GM21619 (cell line): Measurements from ENCODE around the gene SETD6.

ENCODE experiments used
- ATAC-seq: cut with Tn5 transposase; IDR thresholded peaks from one replicate; pipeline ENCODE4 v1.9.1; 2021; ENCODE audit not compliant: unreplicated experiment

The SETD6 gene

DNA sequence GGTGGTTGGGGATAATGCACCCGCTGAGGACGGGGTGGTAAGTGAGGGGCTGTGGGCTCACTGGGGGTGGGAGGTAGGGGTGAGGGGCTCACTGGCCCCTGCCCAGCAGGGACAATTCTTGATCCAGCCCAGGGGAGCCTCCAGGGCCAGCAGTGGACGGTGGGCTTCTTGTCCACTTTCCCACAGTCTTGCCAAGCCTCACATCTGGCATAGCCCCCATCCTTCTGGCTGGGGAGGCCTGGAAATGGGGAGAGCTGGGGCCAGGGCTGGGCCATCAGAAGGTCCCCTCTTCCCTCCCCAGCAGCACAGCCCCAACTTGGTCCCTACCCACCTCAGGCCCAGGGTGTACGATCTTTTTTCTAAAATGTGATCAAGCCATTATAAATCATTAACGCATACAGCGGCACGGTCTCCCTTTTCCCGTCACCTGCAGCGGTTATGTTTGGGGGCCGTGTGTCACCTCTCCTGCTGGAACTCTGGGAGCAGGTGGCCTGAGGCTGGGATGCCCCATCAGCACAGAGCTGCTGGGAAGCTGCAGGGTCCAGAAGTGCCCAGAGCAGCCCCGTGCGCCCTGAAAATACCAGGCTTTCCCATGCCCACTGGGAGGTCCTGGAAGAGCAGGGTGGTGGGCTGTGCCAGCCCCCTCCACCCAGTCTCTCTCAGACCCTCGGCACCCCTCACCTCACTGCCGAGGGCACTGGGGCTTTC, 7.2 kb upstream of the SETD6 start:
- no peak for ATAC-seq

DNA sequence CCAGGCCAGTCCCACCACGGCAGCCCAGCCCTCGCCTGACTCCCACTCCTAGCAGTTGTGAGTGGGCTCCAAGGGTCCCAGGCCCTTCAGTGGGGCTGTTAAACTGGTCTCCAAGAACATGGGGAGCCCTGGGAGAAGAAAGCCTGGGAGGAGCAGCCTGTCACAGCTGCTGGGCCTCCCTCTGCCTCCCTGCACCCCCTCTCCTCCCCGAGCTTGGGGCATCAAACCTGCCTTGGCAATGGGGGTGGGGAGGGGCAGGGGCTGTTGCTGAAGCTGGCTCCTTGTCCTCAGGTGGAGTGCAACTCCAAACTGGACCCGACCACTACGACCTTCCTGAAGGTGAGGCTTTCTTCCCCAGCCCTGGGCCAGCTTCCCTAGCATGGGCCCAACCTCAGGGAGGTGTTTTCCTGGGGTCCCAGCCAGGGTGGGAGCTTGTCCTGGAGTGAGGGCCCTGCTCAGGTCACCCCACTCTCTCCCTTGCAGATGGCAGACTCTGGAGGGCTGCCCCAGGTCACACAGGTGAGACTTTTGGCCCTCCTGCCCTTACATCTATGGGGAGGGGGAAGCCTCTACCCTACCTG, 6.6 kb upstream of the SETD6 start:
- no peak for ATAC-seq

DNA sequence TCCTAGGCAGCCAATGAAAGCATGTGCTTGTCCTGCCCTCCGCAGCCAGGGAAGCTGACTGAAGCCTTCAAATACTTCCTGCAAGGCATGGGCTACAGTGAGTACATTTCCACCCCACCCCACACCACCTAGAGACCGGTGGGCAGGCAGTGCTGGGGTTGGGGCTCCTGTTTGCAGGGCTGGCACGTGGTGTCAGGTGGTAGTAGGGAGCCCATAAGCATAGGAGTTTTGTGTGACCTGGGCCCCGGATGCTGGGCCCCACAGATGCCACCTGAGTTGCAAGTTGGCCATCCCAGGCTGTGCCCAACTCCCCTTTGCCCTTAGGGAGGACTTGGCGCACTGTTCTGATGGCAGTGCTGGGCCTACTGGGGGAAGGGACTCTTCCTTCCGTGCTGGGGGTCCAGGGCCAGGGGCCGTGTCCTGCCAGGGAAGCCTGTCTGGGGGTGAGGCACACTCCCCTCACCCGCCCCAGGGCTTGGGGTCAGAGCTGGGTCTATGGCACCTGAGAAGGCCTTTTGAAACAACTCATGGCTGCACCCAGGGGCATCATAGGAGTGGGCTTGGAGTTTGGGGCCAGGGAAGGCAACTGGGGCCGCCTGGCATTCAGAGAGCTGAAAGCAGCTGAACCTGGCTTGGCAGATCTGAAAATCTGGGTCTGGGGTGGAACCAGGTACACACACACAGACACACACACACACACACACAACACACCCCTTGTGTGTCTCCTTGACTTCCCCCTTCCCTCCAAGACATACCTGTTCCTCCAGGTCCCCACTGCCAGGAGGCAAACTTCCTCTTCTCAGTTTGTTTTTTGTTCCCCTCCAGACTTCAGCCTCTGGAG, 5.8 kb upstream of the SETD6 start:
- ATAC-seq = no peak

DNA sequence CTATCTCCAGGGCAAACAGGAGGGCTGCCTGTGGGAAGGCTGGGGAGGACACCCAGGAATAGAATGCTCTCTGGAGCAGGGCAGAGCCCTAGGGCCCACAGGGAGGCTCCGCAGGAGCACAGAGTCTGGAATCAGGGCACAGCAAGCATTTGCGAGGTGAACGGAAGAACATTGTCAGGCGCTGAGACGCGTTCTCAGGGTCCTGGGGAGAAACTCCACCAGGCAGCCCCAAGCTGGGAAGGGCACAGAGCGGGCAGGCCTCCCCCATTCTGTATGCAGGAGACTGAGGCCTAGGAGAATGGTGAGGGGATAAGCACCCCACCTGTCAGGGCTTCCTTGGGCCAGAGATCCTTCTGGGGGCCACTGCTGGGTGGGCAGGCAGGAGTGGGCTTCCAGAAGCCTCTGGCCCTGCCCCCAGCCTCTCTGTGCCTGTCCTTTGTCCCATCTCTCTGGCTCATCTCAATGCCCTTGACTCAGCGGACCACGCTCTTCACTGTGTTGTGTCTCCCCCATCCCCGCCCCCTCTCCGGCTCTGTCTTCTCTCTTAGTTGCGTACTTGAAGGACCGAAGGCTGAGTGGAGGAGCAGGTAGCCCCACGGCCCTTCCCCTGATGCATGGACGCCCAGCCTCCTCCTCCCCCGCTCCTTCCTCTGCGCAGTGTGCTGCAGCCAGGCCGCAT, 5.1 kb upstream of the SETD6 start:
- ATAC-seq = no peak

DNA sequence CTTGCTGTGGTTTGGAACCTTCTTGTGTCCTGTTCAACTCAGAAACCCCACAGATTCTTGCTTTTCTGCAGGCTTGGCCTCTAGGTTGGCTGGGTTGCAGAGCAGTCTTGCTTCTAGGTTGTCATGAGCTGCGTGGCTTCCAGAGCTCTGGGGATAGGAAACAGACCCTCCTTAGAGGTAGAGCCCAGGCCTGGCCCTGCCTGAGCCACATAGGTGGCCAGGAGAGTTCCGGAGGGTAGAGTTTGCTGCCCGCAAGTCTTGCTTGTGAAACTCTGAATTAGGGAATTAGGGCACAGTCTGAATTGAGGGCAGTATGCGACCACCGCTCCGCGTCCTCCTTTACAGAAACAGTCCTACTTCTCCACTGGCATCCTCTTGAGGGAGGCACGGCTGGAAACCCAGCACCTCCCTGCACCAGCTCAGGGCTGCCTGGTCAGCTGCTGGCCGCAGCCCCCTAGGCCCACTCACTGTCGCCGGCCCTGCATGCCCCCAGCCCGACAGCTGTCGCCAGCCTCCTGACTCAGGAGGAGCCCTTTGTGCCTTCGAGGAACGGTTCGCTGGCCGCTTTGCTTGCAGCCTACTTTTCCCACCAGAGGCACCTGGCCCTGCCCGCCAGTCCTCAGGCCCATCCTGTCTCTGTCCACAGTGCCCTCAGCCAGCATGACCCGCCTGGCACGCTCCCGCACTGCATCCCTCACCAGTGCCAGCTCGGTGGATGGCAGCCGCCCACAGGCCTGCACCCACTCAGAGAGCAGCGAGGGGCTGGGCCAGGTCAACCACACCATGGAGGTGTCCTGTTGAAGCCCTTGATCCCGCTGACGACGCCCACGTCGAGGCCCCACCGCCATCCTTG, 4.3 kb upstream of the SETD6 start:
- ATAC-seq = no peak

DNA sequence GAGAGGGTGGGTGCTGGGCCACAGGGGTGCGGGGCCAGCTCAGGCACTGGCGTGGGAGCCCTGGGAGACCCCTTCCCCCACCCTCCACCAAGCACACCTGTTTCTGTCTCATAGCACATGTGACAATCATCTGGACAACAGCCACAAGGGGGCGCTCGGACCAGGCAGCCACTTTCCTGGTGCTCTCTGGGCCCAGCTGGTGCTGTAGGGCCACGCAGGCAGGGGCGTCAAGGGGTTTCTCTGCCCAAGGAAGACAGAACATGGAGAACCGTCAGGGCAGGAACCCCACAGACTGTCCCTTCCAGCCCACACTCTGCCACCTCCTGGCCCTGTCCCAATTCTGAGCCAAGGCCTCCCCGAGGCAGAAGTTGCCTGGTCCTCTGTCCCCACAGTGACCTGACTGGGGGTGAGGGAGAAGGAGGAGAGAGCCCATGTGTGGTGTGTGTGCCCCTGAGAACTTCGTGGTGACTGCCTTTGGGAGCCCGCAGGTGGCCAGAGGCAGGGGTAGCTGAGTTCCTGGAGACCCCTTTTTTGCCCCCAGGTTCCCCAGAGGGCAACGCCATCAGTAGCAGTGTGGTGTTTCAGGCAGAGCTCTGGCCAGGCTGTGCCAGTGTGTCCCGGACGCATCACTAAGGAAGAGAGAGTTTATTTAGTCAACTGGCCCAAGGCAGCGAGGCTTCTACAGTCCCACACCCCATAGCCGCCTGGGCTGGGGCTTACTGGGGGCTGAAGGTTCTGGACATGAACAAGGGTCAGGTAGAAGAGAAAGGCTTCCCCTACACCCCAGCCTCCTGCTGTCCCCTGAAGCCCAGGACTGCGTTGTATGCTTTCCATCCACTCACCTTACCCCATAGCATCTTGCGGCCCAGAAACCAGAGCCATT, 3.1 kb upstream of the SETD6 start:
- ATAC-seq = peak; percentile 35

DNA sequence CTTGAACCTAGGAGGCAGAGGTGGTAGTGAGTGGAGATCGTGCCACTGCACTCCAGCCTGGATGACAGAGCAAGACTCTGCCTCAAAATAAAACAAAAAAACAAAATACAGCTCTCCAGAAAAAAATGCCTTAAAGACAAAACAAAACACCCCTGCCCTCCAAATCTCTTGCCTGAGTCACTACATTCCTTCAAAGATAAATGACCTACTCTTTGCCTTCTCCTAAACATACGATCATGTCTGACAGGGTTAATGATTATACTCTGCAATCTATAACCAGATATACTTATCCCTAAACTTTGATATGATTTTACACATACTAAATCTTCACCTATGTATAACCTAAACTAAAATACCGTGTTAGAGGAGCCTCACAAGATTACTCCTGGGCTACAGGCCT, 1.4 kb upstream of the SETD6 start:
- ATAC-seq = no peak

DNA sequence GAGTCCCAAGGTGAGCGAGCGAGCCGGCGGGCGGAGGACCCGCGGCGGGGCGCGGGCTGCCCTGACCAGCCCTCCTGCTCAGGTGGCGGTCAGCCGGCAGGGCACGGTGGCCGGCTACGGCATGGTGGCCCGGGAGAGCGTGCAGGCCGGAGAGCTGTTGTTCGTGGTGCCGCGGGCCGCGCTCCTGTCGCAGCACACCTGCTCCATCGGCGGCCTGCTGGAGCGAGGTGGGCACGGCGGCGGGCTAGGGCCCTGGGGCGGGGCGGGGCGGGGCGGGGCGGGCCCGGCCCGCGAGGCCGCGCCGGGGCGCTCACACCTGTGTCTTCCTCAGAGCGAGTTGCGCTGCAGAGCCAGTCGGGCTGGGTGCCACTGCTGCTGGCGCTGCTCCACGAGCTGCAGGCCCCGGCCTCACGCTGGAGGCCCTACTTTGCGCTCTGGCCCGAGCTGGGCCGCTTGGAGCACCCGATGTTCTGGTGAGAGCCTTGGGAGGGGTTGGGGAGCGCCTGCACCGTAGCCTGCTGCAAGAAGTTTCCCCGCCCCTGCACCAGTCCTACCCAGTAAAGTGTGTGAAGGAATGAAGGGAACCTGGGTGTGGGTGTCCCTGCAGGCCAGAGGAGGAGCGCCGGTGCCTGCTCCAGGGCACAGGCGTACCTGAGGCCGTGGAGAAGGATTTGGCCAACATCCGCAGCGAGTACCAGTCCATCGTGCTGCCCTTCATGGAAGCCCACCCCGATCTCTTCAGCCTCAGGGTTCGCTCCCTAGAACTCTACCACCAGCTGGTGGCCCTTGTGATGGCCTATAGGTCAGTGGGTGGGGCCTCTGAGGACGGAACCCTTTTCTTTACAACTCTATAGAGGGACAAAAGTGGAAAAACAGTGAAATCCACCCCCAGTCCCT, 802 bp downstream of the SETD6 start:
- peak; percentile 36 for ATAC-seq

DNA sequence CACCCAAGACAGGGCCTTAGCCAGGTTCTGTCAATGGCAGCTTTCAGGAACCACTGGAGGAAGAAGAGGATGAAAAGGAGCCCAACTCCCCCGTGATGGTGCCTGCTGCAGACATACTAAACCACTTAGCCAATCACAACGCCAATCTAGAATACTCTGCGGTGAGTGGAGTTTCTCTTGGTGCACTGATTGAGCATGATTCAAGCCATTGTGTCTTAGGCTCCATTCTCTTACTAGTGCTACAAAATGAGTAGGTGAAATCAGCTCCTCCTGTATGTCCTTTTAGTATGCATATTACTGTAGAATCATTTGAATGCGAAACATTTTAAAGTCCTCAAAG, 1.4 kb downstream of the SETD6 start:
- ATAC-seq = no peak

DNA sequence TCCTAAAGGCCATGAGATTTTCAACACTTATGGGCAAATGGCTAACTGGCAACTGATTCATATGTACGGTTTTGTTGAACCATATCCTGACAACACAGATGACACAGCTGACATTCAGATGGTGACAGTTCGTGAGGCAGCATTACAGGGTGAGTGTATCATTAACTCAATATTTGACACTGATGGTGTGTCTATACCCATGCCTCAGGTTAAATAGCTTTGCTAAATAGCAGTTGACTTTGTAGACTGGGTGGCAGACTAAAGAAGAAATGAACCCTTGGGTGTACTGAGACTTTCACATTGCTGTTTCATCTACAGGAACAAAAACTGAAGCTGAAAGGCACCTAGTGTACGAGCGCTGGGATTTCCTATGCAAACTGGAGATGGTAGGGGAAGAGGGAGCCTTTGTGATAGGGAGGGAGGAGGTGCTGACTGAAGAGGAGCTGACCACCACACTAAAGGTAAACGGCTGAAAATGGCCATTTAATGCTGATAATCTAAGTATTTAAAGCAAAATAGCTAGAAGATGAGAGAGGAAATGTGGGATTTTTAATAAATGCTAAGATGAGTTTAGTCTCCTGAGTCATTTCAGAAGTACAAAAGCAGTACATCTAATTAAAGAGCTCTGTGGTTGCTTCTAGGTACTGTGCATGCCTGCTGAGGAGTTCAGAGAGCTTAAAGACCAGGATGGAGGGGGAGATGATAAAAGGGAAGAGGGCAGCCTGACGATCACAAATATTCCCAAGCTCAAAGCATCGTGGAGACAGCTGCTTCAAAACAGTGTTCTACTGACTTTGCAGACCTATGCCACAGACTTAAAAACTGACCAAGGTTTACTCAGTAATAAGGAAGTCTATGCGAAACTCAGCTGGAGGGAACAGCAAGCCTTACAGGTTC, 3.0 kb downstream of the SETD6 start:
- ATAC-seq = peak; percentile 36

DNA sequence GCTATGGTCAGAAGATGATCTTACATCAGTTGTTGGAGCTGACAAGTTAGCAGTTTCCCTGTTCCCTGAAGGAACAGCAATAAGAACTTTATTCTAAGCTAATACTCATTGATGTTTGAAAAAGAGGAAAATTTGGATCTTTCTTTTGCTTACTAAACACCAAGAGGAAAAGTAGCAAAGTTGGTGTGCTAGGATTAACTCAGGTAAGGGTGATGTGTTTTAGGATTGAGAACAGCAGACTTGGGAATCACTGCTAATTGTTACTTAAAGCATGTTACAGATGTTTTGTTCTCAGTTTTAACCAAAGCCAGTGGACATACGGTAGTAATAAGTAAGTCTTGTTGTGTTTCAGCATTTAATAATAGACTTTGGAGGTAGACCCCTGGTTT, 3.7 kb downstream of the SETD6 start:
- no peak for ATAC-seq

DNA sequence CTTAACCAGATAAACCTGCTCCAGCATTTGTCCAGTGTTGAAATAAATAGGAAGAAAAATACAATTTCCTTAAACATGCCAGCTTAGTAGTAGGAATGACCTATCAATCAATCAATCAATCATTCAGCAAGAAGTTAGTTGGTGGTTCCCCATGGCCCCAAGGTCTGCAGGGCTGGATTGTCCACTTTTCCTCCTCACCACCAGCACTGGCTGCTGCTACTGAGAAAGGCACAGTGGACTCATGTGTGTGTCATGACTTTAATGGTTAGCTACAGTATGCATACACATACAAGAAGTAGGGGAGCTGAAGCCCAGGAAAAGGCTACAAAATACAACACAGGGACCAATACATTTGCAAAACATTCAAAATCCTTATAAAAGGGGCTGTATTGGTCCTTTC, 4.4 kb downstream of the SETD6 start:
- ATAC-seq = no peak

DNA sequence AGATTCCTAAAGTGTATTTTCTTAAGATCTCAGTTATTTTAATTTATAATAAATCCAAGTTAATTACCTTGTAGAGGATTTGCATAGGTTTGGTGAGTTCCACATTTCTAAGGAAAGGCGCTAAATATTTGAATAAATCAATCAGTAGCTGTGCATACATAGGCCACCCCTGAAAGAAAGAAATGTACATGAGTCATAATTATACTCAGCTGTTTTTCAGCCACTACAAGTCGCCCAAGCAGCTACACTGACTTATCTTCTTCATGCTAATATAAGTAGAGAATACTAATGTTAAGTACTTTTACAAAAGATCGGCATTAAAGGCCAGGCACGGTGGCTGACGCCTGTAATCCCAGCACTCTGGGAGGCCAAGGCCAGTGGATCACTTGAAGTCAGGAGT, 14.9 kb downstream of the SETD6 start:
- no peak for ATAC-seq

DNA sequence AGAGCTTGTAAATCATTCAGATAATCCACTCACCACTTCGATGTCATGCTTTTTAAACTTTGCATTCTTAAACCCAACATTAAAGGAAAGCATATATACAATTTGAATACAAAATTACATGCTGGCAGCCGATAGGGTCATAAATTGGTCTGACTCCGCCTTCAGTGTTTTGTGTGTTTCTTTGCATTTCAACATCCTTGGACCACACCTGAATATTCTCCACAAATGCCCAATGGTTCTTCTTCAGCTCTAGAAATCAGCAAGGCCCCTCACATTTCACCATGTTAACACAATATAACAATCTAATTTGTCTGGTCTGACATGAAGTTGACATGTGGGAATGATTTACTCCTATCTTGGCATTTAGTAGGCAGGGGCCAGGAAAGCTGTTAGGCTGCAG, 17.1 kb downstream of the SETD6 start:
- ATAC-seq = no peak

DNA sequence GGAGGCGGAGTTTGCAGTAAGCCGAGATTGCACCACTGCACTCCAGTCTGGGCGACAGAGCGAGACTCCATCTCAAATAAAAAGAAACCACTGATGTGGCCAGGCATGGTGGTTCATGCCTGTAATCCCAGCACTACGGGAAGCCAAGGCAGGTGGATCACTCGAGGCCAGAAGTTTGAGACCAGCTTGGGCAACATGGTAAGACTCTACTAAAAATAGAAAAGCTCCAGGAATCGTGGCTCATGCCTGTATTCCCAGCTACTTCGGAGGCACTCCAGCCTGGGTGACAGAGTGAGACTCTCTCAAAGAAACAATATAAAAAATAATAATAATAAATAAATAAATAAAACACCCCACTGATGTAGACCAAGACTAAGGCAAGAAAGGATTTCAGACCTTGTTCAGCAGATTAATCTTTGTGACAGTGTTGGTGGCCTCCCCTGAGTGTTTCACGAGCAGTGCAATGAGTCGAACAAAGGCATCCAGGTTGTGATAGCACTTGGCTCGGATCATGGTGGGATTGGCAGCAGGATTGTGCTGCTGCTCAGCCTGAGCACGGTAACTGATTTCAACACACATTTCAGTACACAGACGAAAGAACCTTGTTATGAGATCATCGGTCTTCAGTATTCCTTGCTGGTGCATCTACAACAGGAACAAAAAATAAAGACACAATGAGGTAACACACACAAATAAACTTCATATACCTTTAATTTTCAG, 18.6 kb downstream of the SETD6 start:
- ATAC-seq = no peak

DNA sequence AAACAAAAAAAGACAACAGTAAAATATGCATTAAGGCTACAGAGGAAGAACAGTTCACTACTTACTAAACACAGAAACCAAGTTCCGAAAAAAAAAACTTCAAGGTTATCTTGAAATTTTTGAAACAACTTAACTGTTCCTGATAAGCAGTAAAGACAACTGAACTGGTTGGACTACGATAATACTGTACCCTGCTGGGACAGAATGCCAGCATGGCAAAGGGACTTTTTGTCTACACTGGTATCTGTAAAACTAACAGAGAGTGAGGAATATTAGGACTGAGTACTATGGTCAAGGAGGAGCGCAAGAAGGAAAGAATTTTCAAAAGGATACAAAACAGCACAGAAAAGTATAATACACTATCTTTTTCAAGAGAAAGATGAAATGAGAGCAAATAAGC, 19.8 kb downstream of the SETD6 start:
- no peak for ATAC-seq

DNA sequence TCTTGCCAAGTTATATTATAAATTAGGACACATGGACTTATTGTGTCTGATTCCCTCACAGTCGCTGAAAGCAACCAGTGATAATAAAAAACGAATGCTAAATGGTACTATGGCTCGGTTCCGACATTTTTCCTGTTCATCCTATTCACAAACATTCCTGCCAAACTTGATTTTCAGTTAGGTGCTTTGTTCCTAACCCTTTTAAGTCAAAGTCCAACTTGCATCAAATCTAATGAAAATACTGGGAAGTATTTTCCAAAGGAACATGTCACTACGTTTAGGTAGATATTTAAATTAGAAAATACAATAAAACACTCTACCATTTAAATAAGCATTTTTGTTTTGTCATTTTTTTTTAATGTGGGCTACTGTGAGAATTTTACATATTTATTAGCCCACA, 21.0 kb downstream of the SETD6 start:
- ATAC-seq = no peak
